IMR-90 (cell line): ENCODE measurements around the gene TSEN15. TPM values are rescaled to one million over a fixed set of nuclear protein-coding genes. Genes with fewer than 3 reads are reported as not detected.

Source experiments
- ATAC-seq: fragments of 200-7000 bp; cut with Tn5 transposase; 2 replicates; pipeline ENCODE4 v1.9.1; 2020; ENCODE audit warnings: low read depth, mild to moderate bottlenecking, moderate library complexity
- BruUV-seq: library from RNA; stranded (reverse); fragments of 400-500 nt; replicated peaks from 2 replicates; lab custom pipeline; 2021; lab: Mats Ljungman, UMichigan
- CTCF ChIA-PET: fragments of 300-600 bp; formaldehyde crosslinking; extraction: SDS; loops from one replicate; lab custom pipeline; 2021; ENCODE audit warnings: antibody characterized with exemption; lab: Yijun Ruan, JAX
- POLR2A ChIA-PET: fragments of 300-600 bp; sonication (Branson Sonifier 250); formaldehyde crosslinking; loops from one replicate; lab custom pipeline; 2022; ENCODE audit warnings: antibody characterized with exemption; ENCODE audit not compliant: unreplicated experiment; lab: Charles Lee
- DNase-seq: peaks from one replicate; pipeline ENCODE4 v3.0.0; 2013
- H2AFZ ChIP-seq: replicated peaks from 2 replicates; pipeline ENCODE3; 2013; ENCODE audit warnings: low read length, mild to moderate bottlenecking; ENCODE audit not compliant: poor library complexity
- H2AK5ac ChIP-seq: 2 replicates; pipeline ENCODE4 v1.6.1; 2013; ENCODE audit warnings: low read depth, low read length, inconsistent platforms
- H2AK9ac ChIP-seq: replicated peaks from 2 replicates; pipeline ENCODE3; 2013; ENCODE audit warnings: mild to moderate bottlenecking, low read depth, low read length, moderate library complexity; ENCODE audit not compliant: poor library complexity
- H2BK120ac ChIP-seq: 2 replicates; pipeline ENCODE4 v1.6.1; 2013; ENCODE audit warnings: low read depth, low read length, inconsistent platforms
- H2BK15ac ChIP-seq: 3 replicates; pipeline ENCODE4 v1.6.1; 2013; ENCODE audit warnings: low read depth, low read length, inconsistent platforms
- H2BK20ac ChIP-seq: 2 replicates; pipeline ENCODE4 v1.6.1; 2013; ENCODE audit warnings: low read depth, mild to moderate bottlenecking, inconsistent platforms, low read length, moderate library complexity
- H2BK5ac ChIP-seq: 2 replicates; pipeline ENCODE4 v1.6.1; 2013; ENCODE audit warnings: mild to moderate bottlenecking, low read depth, low read length, inconsistent platforms; ENCODE audit not compliant: poor library complexity, severe bottlenecking
- H3K14ac ChIP-seq: replicated peaks from 2 replicates; pipeline ENCODE4 v1.6.1; 2013; ENCODE audit warnings: low read depth, low read length, inconsistent platforms
- H3K18ac ChIP-seq: 2 replicates; pipeline ENCODE4 v1.6.1; 2013; ENCODE audit warnings: low read depth, low read length, control low read depth
- H3K23ac ChIP-seq: 2 replicates; pipeline ENCODE4 v1.6.1; 2013; ENCODE audit warnings: low read depth, low read length, inconsistent platforms
- H3K27ac ChIP-seq: 2 replicates; pipeline ENCODE4 v1.5.1; 2013; ENCODE audit warnings: mild to moderate bottlenecking, control low read depth, low read length; ENCODE audit not compliant: insufficient read depth
- H3K27me3 ChIP-seq: 2 replicates; pipeline ENCODE4 v1.6.1; 2013; ENCODE audit warnings: low read length; ENCODE audit not compliant: control insufficient read depth, insufficient read depth
- H3K36me3 ChIP-seq: 2 replicates; pipeline ENCODE4 v1.6.1; 2013; ENCODE audit warnings: low read length, mixed read lengths; ENCODE audit not compliant: control insufficient read depth, insufficient read depth
- H3K4ac ChIP-seq: 2 replicates; pipeline ENCODE4 v1.6.1; 2013; ENCODE audit warnings: low read depth, low read length, inconsistent platforms
- H3K4me1 ChIP-seq: 2 replicates; pipeline ENCODE4 v1.6.1; 2013; ENCODE audit warnings: low read length, mixed read lengths; ENCODE audit not compliant: control insufficient read depth, insufficient read depth
- H3K4me2 ChIP-seq: 2 replicates; pipeline ENCODE4 v1.6.1; 2013; ENCODE audit warnings: low read depth, mild to moderate bottlenecking, control low read depth, low read length, moderate library complexity
- H3K4me3 ChIP-seq: 2 replicates; pipeline ENCODE4 v1.5.1; 2013; ENCODE audit warnings: low read depth, mild to moderate bottlenecking, control low read depth, low read length, moderate library complexity; ENCODE audit not compliant: insufficient read depth
- H3K56ac ChIP-seq: 2 replicates; pipeline ENCODE4 v1.6.1; 2013; ENCODE audit warnings: low read length, inconsistent platforms; ENCODE audit not compliant: insufficient read depth; ENCODE audit errors: extremely low read depth
- H3K79me1 ChIP-seq, 2 experiments: 2 replicates each; pipeline ENCODE4 v1.6.1; 2013; ENCODE audit warnings: low read length in 2 of 2, inconsistent platforms in 1 of 2, low read depth in 1 of 2
- H3K9ac ChIP-seq: 2 replicates; pipeline ENCODE4 v1.6.1; 2013; ENCODE audit warnings: low read depth, low read length, control low read depth
- H3K9me1 ChIP-seq: 2 replicates; pipeline ENCODE4 v1.6.1; 2013; ENCODE audit warnings: low read length, inconsistent platforms; ENCODE audit not compliant: insufficient read depth
- H3K9me3 ChIP-seq: 2 replicates; pipeline ENCODE4 v1.6.1; 2013; ENCODE audit warnings: low read length; ENCODE audit not compliant: control insufficient read depth, insufficient read depth
- H4K20me1 ChIP-seq: 2 replicates; pipeline ENCODE4 v1.6.1; 2013; ENCODE audit warnings: low read length, inconsistent platforms; ENCODE audit not compliant: insufficient read depth
- H4K5ac ChIP-seq: 2 replicates; pipeline ENCODE4 v1.6.1; 2013; ENCODE audit warnings: mild to moderate bottlenecking, low read depth, low read length, control low read depth
- H4K8ac ChIP-seq, 2 experiments: 2 replicates each; pipeline ENCODE4 v1.6.1; 2013; ENCODE audit warnings: low read depth in 2 of 2, low read length in 2 of 2, control low read depth in 1 of 2, inconsistent platforms in 1 of 2
- H4K91ac ChIP-seq: 2 replicates; pipeline ENCODE4 v1.6.1; 2013; ENCODE audit warnings: low read depth, low read length, inconsistent platforms; ENCODE audit not compliant: insufficient read depth
- FOS ChIP-seq: fragments of 150-350 bp; IDR thresholded peaks from 2 replicates; pipeline ENCODE4 v1.6.1; 2016; ENCODE audit warnings: low read depth, low read length
- MAFK ChIP-seq: IDR thresholded peaks from 2 replicates; pipeline ENCODE4 v1.6.1; 2012; ENCODE audit warnings: low read depth, low read length, improper control_type of control experiment
- NFE2L2 ChIP-seq: fragments of 150-350 bp; IDR thresholded peaks from 2 replicates; pipeline ENCODE4 v1.6.1; 2016; ENCODE audit warnings: low read depth, mild to moderate bottlenecking, low read length
- POLR2A ChIP-seq: IDR thresholded peaks from 2 replicates; pipeline ENCODE4 v1.6.1; 2012; ENCODE audit warnings: mild to moderate bottlenecking, low read depth, low read length
- RCOR1 ChIP-seq: IDR thresholded peaks from 2 replicates; pipeline ENCODE4 v1.6.1; 2012; ENCODE audit warnings: mild to moderate bottlenecking, low read length, improper control_type of control experiment; ENCODE audit not compliant: insufficient replicate concordance
- RFX5 ChIP-seq: IDR thresholded peaks from 2 replicates; pipeline ENCODE4 v1.8.0; 2012; ENCODE audit warnings: low read depth, mild to moderate bottlenecking, low read length, moderate library complexity
- dilution Hi-C: fragments of 300-500 bp; cut with HindIII; formaldehyde crosslinking; loops from one replicate; pipeline ENCODE4 v1.14.3; 2018; ENCODE audit warnings: low sequenced_read_pairs; ENCODE audit not compliant: unreplicated experiment
- in situ Hi-C: fragments of 300-500 bp; cut with MboI; formaldehyde crosslinking; loops from 3 replicates; pipeline ENCODE4 v1.14.3; 2019; ENCODE audit warnings: low sequenced_read_pairs, inconsistent platforms, mixed read lengths
- intact Hi-C: fragments of 100-400 bp; cut with micrococcal nuclease; formaldehyde crosslinking; loops from 2 replicates; pipeline ENCODE4 v1.10.0; 2022
- polyA plus RNA-seq, 3 experiments: library from polyadenylated mRNA; depleted of rRNA; stranded (reverse); fragments of >200 nt; gene quantifications; 2 replicates each; pipeline ENCODE4 v1.2.3, GENCODE V29; 2012; ENCODE audit warnings: low replicate concordance in 1 of 3
- total RNA-seq: library from RNA; depleted of rRNA; stranded (reverse); fragments of >200 nt; gene quantifications from 2 replicates; pipeline ENCODE4 v1.2.3, GENCODE V29; 2012
- TF ChIP-seq, protein P1 (sequence below): fragments of 150-350 bp; IDR thresholded peaks from 2 replicates; pipeline ENCODE4 v1.6.1; 2017; ENCODE audit warnings: mild to moderate bottlenecking, antibody characterized with exemption, low read length, low read depth
- TF ChIP-seq, protein P2 (sequence below): fragments of 150-350 bp; IDR thresholded peaks from 2 replicates; pipeline ENCODE4 v1.6.1; 2016; ENCODE audit warnings: low read depth, mild to moderate bottlenecking, low read length, moderate library complexity, borderline replicate concordance

TSEN15 gene
- total and polyA plus RNA-seq, 2 of the 4 experiments (the other 2 are of a cell fraction), result 32.4 to 45.0 TPM

DNA sequence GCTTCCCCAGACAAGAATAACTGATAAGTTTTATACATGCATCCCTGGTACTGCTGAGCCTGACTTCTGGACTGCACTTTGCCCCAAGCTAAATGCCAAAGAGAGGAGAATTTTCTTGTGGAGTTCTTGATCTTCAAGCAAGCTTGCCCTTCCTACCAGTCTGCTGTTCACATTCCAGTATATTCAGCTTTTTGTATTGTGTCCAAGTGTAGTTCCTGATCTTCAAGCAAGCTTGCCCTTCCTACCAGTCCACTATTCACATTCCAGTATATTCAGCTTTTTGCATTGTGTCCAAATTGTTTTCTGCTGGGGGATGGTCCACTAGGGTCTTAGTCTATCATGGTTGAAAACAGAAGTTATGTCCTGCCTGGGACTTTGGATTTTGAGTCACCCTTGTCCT, 894 bp upstream of the TSEN15 start:
- TF ChIP-seq, protein P1, sequence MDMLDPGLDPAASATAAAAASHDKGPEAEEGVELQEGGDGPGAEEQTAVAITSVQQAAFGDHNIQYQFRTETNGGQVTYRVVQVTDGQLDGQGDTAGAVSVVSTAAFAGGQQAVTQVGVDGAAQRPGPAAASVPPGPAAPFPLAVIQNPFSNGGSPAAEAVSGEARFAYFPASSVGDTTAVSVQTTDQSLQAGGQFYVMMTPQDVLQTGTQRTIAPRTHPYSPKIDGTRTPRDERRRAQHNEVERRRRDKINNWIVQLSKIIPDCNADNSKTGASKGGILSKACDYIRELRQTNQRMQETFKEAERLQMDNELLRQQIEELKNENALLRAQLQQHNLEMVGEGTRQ, result no peak
- no peak for TF ChIP-seq NFE2L2
- TF ChIP-seq, protein P2, sequence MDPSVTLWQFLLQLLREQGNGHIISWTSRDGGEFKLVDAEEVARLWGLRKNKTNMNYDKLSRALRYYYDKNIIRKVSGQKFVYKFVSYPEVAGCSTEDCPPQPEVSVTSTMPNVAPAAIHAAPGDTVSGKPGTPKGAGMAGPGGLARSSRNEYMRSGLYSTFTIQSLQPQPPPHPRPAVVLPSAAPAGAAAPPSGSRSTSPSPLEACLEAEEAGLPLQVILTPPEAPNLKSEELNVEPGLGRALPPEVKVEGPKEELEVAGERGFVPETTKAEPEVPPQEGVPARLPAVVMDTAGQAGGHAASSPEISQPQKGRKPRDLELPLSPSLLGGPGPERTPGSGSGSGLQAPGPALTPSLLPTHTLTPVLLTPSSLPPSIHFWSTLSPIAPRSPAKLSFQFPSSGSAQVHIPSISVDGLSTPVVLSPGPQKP, result no peak
- TF ChIP-seq RFX5, result no peak
- TF ChIP-seq POLR2A, result no peak
- no peak for TF ChIP-seq MAFK
- TF ChIP-seq FOS, result no peak
- TF ChIP-seq RCOR1, result no peak
- Histone ChIP-seq H3K9ac (peak overlapping the region; percentile 99), H3K9me3 (no peaks in the 10 kb centered on the region), H3K4me2 (peak overlapping the region; percentile 98), H3K79me1 (peaks cover 14 to 38% of the 10 kb centered on the region in 2 experiments), H2AFZ (peak overlapping the region; percentile 97), H2BK120ac (peak overlapping the region; percentile 96), H4K20me1 (no peaks in the 10 kb centered on the region), H2BK15ac (peak overlapping the region; percentile 95; the same call in 2 of the 3 replicates), H2BK20ac (peak overlapping the region; percentile 91), H2BK5ac (peak overlapping the region; percentile 93), H3K27me3 (no peaks in the 10 kb centered on the region), H4K91ac (peak overlapping the region; percentile 98), H3K18ac (peak overlapping the region; percentile 93), H3K56ac (peak overlapping the region; percentile 98), H3K9me1 (no peaks in the 10 kb centered on the region), H3K4me3 (peak overlapping the region; percentile 59; the same call in 1 of the 2 replicates), H4K8ac (peak overlapping the region; percentile 96), H3K27ac (peak overlapping the region; percentile 98), H4K5ac (peak overlapping the region; percentile 99), H3K36me3 (peaks cover 4% of the 10 kb centered on the region; the same call in 1 of the 2 replicates), H3K4me1 (peaks cover 10% of the 10 kb centered on the region; the same call in 1 of the 2 replicates), H2AK9ac (no peak overlapping the region), H3K23ac (peak overlapping the region; percentile 93), H2AK5ac (peak overlapping the region; percentile 81), H3K4ac (peak overlapping the region; percentile 97), H3K14ac (peak overlapping the region; percentile 98)
- in situ Hi-C loops (no loop called here), intact Hi-C loops (loop anchor here (1.0 to 10.0 kb wide), 3 partner anchors 94 to 416 kb away; partner anchors contain the start of gene ARPC5), dilution Hi-C loops (no loop called here)
- no TSS peak for BruUV-seq
- ATAC-seq, result peak; percentile 4; the same call in 1 of the 2 replicates
- ChIA-PET CTCF (interaction anchor here (1.3 kb wide), 1 partner anchor 395 kb away, joined by 3 read pairs; no protein-coding TSS in a partner anchor), POLR2A (interaction anchor here (0.6 to 1.6 kb wide), 2 partner anchors 9 to 327 kb away, joined by 3 to 8 read pairs; no protein-coding TSS in a partner anchor)
- DNase-seq, result no peak
